GM10248 (cell line): Measurements from ENCODE around the gene MAFG.

Source experiments
- CTCF ChIA-PET: fragments of 300-600 bp; sonication (Branson Sonifier 250); formaldehyde crosslinking; extraction: SDS; loops from one replicate; lab custom pipeline; 2021; ENCODE audit warnings: antibody characterized with exemption; lab: Yijun Ruan, JAX
- POLR2A ChIA-PET: fragments of 350-650 bp; sonication (Branson Sonifier 250); formaldehyde crosslinking; extraction: SDS; loops from one replicate; lab custom pipeline; 2020; ENCODE audit warnings: antibody characterized with exemption; lab: Yijun Ruan, JAX
- DNase-seq: peaks from one replicate; pipeline ENCODE4 v3.0.0; 2012; ENCODE audit errors: extremely low spot score
- TF ChIP-seq, protein P1 (sequence below): IDR thresholded peaks from 2 replicates; pipeline ENCODE4 v1.5.1; 2012; ENCODE audit warnings: mild to moderate bottlenecking, low read depth; ENCODE audit errors: extremely low read depth, missing control alignments, control extremely low read depth

Gene MAFG

DNA sequence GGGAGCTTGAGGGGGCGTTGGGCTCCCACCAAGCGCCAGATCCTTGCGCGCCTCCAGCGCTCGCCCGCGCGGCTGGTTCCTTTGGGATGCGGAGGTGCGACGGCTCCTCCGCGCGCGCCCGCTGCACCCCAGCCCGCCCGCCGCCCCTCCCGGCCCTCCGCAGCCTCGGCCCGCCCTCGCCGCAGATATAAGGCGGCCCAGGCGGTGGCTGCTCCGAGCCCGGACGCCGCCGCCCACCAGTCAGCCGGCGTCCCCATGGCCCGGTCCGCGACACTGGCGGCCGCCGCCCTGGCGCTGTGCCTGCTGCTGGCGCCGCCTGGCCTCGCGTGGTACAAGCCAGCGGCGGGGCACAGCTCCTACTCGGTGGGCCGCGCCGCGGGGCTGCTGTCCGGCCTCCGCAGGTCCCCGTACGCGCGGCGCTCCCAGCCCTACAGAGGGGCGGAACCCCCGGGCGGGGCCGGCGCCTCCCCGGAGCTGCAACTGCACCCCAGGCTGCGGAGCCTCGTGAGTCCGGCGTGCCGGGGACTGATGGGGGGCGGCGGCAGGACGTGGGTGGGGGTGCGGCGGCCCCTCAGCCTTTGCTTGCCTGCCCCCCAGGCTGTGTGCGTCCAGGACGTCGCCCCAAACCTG is 25.4 kb downstream of the MAFG start, which contains the start of gene NPB:
NPB (plus strand) TSS at position 216 of the 630 bp plus-strand sequence; CDS start at position 256, 40 bp downstream.
- TF ChIP-seq, protein P1, sequence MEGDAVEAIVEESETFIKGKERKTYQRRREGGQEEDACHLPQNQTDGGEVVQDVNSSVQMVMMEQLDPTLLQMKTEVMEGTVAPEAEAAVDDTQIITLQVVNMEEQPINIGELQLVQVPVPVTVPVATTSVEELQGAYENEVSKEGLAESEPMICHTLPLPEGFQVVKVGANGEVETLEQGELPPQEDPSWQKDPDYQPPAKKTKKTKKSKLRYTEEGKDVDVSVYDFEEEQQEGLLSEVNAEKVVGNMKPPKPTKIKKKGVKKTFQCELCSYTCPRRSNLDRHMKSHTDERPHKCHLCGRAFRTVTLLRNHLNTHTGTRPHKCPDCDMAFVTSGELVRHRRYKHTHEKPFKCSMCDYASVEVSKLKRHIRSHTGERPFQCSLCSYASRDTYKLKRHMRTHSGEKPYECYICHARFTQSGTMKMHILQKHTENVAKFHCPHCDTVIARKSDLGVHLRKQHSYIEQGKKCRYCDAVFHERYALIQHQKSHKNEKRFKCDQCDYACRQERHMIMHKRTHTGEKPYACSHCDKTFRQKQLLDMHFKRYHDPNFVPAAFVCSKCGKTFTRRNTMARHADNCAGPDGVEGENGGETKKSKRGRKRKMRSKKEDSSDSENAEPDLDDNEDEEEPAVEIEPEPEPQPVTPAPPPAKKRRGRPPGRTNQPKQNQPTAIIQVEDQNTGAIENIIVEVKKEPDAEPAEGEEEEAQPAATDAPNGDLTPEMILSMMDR, result no peak
- no peak for DNase-seq
- ChIA-PET POLR2A (interaction anchor here (0.7 kb wide), 1 partner anchor 23 kb away, joined by 3 read pairs; no protein-coding TSS in a partner anchor), CTCF (interaction anchor here (1.5 kb wide), 2 partner anchors 33 to 57 kb away, joined by 3 to 4 read pairs; no protein-coding TSS in a partner anchor)

- no peak for DNase-seq
- CTCF ChIA-PET, result interaction anchor here (1.5 kb wide), 2 partner anchors 32 to 58 kb away, joined by 3 to 4 read pairs; no protein-coding TSS in a partner anchor
- TF ChIP-seq, protein P1, result no peak
- POLR2A ChIA-PET, result no interaction called here
Observed at GRCh38 chr17:81901167-81902022, 26.1 kb downstream of the MAFG start.

- ChIA-PET CTCF (no interaction called here), POLR2A (no interaction called here)
- TF ChIP-seq, protein P1, result no peak
- no peak for DNase-seq
Observed at GRCh38 chr17:81900181-81900820, 27.2 kb downstream of the MAFG start.

DNA sequence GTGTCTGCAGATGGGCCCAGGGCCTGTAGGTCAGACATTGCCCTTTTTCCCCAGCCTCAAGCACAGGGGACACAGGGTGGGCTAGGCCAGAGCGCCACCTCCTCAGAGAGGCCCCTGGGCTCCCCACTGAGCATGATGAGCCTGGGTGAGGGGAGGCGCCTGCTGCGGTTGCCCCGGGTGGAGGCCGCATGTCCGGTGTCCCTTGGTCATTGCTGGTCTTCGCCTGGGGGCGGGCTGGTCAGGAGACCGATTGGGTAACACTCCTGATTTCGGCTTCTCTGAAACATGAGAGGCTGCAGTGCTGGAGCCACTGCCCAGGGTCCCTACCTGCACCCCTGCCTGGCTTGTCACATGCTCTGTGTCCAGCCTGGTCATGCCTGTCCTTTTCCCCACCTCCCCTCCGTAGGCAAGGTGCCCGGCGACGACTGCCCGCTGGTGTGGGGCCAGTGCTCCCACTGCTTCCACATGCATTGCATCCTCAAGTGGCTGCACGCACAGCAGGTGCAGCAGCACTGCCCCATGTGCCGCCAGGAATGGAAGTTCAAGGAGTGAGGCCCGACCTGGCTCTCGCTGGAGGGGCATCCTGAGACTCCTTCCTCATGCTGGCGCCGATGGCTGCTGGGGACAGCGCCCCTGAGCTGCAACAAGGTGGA is 27.9 kb downstream of the MAFG start:
- CTCF ChIA-PET, result no interaction called here
- POLR2A ChIA-PET, result no interaction called here
- DNase-seq, result no peak
- TF ChIP-seq, protein P1, result no peak

DNA sequence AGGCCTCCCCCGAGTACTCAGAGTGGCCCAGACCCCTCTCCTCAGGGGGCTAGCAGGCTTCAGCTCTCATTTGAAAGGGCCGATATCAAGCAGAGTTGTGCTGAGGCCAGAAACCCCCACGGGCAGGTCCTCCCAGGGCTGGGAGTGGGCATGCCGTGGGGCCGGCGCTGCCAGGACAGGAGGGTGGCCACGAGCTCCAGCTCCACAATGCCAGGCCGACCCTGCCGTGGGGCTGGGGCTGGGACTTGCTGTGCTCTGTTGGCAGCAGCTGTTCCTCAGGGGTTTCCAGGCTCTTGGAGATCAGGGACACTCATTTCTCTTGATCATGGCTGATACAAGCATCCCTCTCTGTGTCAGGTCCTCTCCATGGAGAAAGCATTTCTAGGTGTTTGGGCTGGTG is 28.6 kb downstream of the MAFG start:
- CTCF ChIA-PET, result no interaction called here
- no peak for DNase-seq
- TF ChIP-seq, protein P1, result no peak
- POLR2A ChIA-PET, result interaction anchor here (0.6 kb wide), 1 partner anchor 228 kb away, joined by 4 read pairs; no protein-coding TSS in a partner anchor
